Tibial nerve (tissue), 3 donors: ENCODE results near the gene MPP2.

Experiments
- POLR2A ChIP-seq, 2 donors: fragments of 450-650 bp; IDR thresholded peaks; one replicate each; pipeline ENCODE4 v1.6.1; 2017; ENCODE audit warnings: antibody characterized with exemption in 2 of 2, mild to moderate bottlenecking in 2 of 2, moderate library complexity in 2 of 2
- TF ChIP-seq, protein P1 (sequence below), 5 experiments: fragments of 200-600 bp in 3 of 5; fragments of 450-650 bp in 2 of 5; sonication (generic) in 3 of 5; IDR thresholded peaks; one replicate each; pipeline ENCODE4 v1.5.1; 2016 to 2019; ENCODE audit warnings: antibody characterized with exemption in 5 of 5, mild to moderate bottlenecking in 3 of 5, moderate library complexity in 2 of 5

DNA sequence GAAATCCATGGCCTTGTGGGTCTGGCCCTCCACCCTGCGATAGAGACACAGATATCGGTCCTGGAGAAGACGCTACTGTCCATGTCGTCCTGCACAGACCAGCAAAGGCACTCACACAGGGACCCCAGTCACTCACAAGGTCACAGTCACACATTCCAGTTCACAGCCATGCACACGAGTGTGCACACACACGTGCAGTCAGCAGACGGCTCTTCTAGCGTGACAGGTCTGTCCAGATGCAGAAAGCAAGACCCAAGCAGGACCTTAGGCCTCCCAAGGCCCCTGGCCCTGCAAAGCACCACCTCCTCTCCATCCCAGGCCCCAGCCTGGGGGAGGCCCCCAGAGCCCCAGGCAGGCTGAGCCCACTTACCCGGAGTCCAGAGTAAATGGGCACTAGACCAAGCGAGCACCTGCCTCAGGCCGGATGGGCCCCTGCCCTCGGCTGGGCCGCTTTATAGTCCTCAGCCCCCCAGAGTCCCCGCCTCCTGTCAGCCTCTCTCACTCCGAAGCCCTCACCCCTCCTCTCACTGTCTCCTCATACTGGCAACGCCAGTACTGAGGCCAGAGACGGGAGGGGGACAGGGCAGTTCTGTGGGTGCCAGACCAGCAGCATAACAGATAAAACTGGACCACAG lies 34.8 kb upstream of the MPP2 start, which contains the start of gene PPY:
- TF ChIP-seq, protein P1, sequence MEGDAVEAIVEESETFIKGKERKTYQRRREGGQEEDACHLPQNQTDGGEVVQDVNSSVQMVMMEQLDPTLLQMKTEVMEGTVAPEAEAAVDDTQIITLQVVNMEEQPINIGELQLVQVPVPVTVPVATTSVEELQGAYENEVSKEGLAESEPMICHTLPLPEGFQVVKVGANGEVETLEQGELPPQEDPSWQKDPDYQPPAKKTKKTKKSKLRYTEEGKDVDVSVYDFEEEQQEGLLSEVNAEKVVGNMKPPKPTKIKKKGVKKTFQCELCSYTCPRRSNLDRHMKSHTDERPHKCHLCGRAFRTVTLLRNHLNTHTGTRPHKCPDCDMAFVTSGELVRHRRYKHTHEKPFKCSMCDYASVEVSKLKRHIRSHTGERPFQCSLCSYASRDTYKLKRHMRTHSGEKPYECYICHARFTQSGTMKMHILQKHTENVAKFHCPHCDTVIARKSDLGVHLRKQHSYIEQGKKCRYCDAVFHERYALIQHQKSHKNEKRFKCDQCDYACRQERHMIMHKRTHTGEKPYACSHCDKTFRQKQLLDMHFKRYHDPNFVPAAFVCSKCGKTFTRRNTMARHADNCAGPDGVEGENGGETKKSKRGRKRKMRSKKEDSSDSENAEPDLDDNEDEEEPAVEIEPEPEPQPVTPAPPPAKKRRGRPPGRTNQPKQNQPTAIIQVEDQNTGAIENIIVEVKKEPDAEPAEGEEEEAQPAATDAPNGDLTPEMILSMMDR (IDR thresholded peaks at IDR 0.05): no peak
- no peak for TF ChIP-seq POLR2A (IDR thresholded peaks at IDR 0.05)
